K562 (cell line): ENCODE results near the gene WDR70. TPM values are rescaled to one million over a fixed set of nuclear protein-coding genes. Genes with fewer than 3 reads are reported as not detected.
A peak's percentile ranks its signal among the peaks of the same experiment; 100 is the strongest.

ENCODE experiments used
- CBX3 ChIP-seq, 2 experiments: IDR thresholded peaks; 1 replicate in 1 of 2; 2 replicates in 1 of 2; pipeline ENCODE4 v1.6.1; 2012; ENCODE audit warnings: inconsistent platforms in 2 of 2, low read length in 2 of 2, borderline replicate concordance in 1 of 2, control low read depth in 1 of 2
- CTBP1 ChIP-seq: fragments of 450-650 bp; IDR thresholded peaks from 2 replicates; pipeline ENCODE4 v1.6.1; 2016; ENCODE audit warnings: borderline replicate concordance
- ELK1 ChIP-seq: sonication (generic); formaldehyde crosslinking; IDR thresholded peaks from 2 replicates; pipeline ENCODE4 v1.8.1; 2022; ENCODE audit warnings: missing genetic modification reagents
- EZH2 ChIP-seq: IDR thresholded peaks from 2 replicates; pipeline ENCODE4 v1.6.1; 2012; ENCODE audit warnings: low read depth, mild to moderate bottlenecking, inconsistent platforms, low read length, borderline replicate concordance
- HINFP ChIP-seq: fragments of 450-650 bp; conservative IDR thresholded peaks from 2 replicates; pipeline ENCODE4 v1.6.1; 2016; ENCODE audit warnings: missing genetic modification characterization, low read depth, mild to moderate bottlenecking, control low read depth, missing compliant biosample characterization
- HSF4 ChIP-seq: fragments of 250-450 bp; sonication (Bioruptor Pico); IDR thresholded peaks from 2 replicates; pipeline ENCODE4 v2.1.2; 2022; ENCODE audit warnings: mild to moderate bottlenecking, moderate library complexity, borderline replicate concordance
- JUN ChIP-seq, 2 experiments: sonication (generic) in 1 of 2; formaldehyde crosslinking in 1 of 2; IDR thresholded peaks; 2 replicates each; pipeline versions ENCODE4 v1.6.1 to v1.8.0; 2012 to 2022; ENCODE audit warnings: borderline replicate concordance in 2 of 2, mild to moderate bottlenecking in 2 of 2, improper control_type of control experiment in 1 of 2, low read depth in 1 of 2, low read length in 1 of 2, missing genetic modification reagents in 1 of 2
- KDM5B ChIP-seq: fragments of 200-600 bp; sonication (generic); IDR thresholded peaks from 2 replicates; pipeline ENCODE4 v1.6.1; 2012; ENCODE audit warnings: low read depth, mild to moderate bottlenecking, moderate library complexity, low read length, control low read depth, inconsistent platforms; ENCODE audit not compliant: insufficient replicate concordance
- MECOM ChIP-seq: fragments of 250-450 bp; sonication (Bioruptor Pico); IDR thresholded peaks from 2 replicates; pipeline ENCODE4 v1.8.0; 2022; ENCODE audit warnings: inconsistent platforms
- MYC ChIP-seq, 2 experiments: fragments of 250-450 bp in 1 of 2; sonication (Bioruptor Pico) in 1 of 2; IDR thresholded peaks; 2 replicates each; pipeline versions ENCODE4 v1.5.1 to v1.6.1; 2012 to 2021; ENCODE audit warnings: low read depth in 2 of 2, borderline replicate concordance in 1 of 2, improper control_type of control experiment in 1 of 2, low read length in 1 of 2, mild to moderate bottlenecking in 1 of 2, moderate library complexity in 1 of 2
- PPARD ChIP-seq: fragments of 250-450 bp; sonication (Bioruptor Pico); IDR thresholded peaks from 2 replicates; pipeline ENCODE4 v1.8.0; 2022; ENCODE audit warnings: inconsistent platforms, mild to moderate bottlenecking, moderate library complexity
- PRDM10 ChIP-seq: fragments of 450-650 bp; IDR thresholded peaks from 2 replicates; pipeline ENCODE4 v1.6.1; 2018; ENCODE audit not compliant: partially characterized antibody
- SMARCC2 ChIP-seq: fragments of 450-650 bp; IDR thresholded peaks from 2 replicates; pipeline ENCODE4 v1.6.1; 2017; ENCODE audit warnings: antibody characterized with exemption, moderate library complexity, mild to moderate bottlenecking, low read depth
- TAF9B ChIP-seq: fragments of 450-650 bp; IDR thresholded peaks from 2 replicates; pipeline ENCODE4 v1.6.1; 2018; ENCODE audit warnings: mild to moderate bottlenecking; ENCODE audit not compliant: partially characterized antibody
- TCF7 ChIP-seq: sonication (generic); IDR thresholded peaks from 2 replicates; pipeline ENCODE4 v1.6.1; 2016; ENCODE audit warnings: antibody characterized with exemption, borderline replicate concordance
- ZNF23 ChIP-seq: fragments of 250-450 bp; sonication (Bioruptor Pico); IDR thresholded peaks from 2 replicates; pipeline ENCODE4 v1.4.0; 2020; ENCODE audit warnings: mild to moderate bottlenecking
- ZNF398 ChIP-seq: fragments of 250-450 bp; sonication (Bioruptor Pico); IDR thresholded peaks from 2 replicates; pipeline ENCODE4 v1.8.0; 2021; ENCODE audit warnings: moderate library complexity, mild to moderate bottlenecking, inconsistent platforms
- ZNF75A ChIP-seq: fragments of 450-650 bp; formaldehyde crosslinking; IDR thresholded peaks from 2 replicates; pipeline ENCODE4 v1.4.0; 2020; ENCODE audit warnings: mild to moderate bottlenecking
- polyA plus RNA-seq, 8 experiments: library from polyadenylated mRNA; depleted of rRNA in 4 of 8; stranded (reverse) in 5 of 8; unstranded in 3 of 8; fragments of >200 nt; fragmentation: Nextera tagmentation in 2 of 8; fragmentation: Illumina TruSeq in 1 of 8; extraction: Ambion mirVana in 2 of 8; extraction: Trizol in 1 of 8; gene quantifications; 2 replicates each; pipeline versions ENCODE4 v1.2.1 to v1.2.3, GENCODE V29; 2011 to 2014; ENCODE audit warnings: inconsistent platforms in 1 of 8, missing spikeins in 1 of 8
- total RNA-seq, 7 experiments: library from RNA; depleted of rRNA in 6 of 7; stranded (reverse); fragments of >200 nt in 6 of 7; fragmentation: Illumina TruSeq in 2 of 7; extraction: Trizol in 2 of 7; gene quantifications; 2 replicates each; pipeline versions ENCODE4 v1.2.1 to v1.2.3, GENCODE V29; 2011 to 2021; ENCODE audit warnings: low replicate concordance in 1 of 7

WDR70 gene
- total and polyA plus RNA-seq, 9 of the 15 experiments (the other 6 are each of a cell fraction or from before 2014, with no cell fraction given): 16.8 to 46.6 (median 38.8) TPM

- TF ChIP-seq HINFP (tag) (no peak), PPARD (CRISPR knock-in tag) (no peak), PRDM10 (no peak), CTBP1 (peak; percentile 97), ZNF398 (CRISPR knock-in tag) (no peak), SMARCC2 (peak; percentile 78; the same call in 1 of the 2 replicates), TAF9B (peak; percentile 93), EZH2 (no peak), MECOM (CRISPR knock-in tag) (no peak), CBX3 (IDR thresholded peaks at IDR 0.05; ENCODE audit: borderline replicate concordance in 1 of 2, low read length in 2 of 2) (no peak), KDM5B (no peak), ZNF23 (CRISPR knock-in tag) (no peak), ELK1 (no peak), ZNF75A (CRISPR knock-in tag) (no peak), MYC (IDR thresholded peaks at IDR 0.05; ENCODE audit: low read depth, low read length) (no peak), MYC (CRISPR knock-in tag; IDR thresholded peaks at IDR 0.05; ENCODE audit: borderline replicate concordance, low read depth) (no peak), HSF4 (CRISPR knock-in tag) (no peak), TCF7 (no peak), JUN (IDR thresholded peaks at IDR 0.05; ENCODE audit: borderline replicate concordance, low read depth, low read length) (peak; percentile 94), JUN (CRISPR knock-in tag; IDR thresholded peaks at IDR 0.05; ENCODE audit: borderline replicate concordance) (0 out of 2 replicates have a peak, but pooled peaks have one; percentile 24)
Measured at GRCh38 chr5:37668524-37669047, 289.5 kb downstream of the WDR70 start (continued).
